Stimulated activated CD4-positive, alpha-beta T cell treated with anti-CD3 and anti-CD28 coated beads, Interleukin-15, amount 100 ng/mL, for 1 hour (primary cell): ENCODE measurements around the gene LY6G5B.

ENCODE experiments used
- DNase-seq, 2 donors: peaks; one replicate each; pipeline ENCODE4 v3.0.0-alpha.2; 2020; ENCODE audit warnings: low read depth in 1 of 2, low spot score in 1 of 2

LY6G5B gene

GRCh38 chr6:31640612-31641011 is 29.2 kb upstream of the LY6G5B start:
- DNase-seq, result no peak

- no peak for DNase-seq
These were observed 28.4 kb upstream of the LY6G5B start for GRCh38 chr6:31641370-31641769.

GRCh38 chr6:31642798-31643570 is 26.8 kb upstream of the LY6G5B start:
- no peak for DNase-seq

- DNase-seq, result no peak
These were observed 25.8 kb upstream of the LY6G5B start for GRCh38 chr6:31643818-31644454.

GRCh38 chr6:31645325-31645724 is 24.5 kb upstream of the LY6G5B start:
- DNase-seq, result no peak

GRCh38 chr6:31651602-31652191 is 18.1 kb upstream of the LY6G5B start:
- DNase-seq, result no peak

- DNase-seq, result peak in 1 of 2 donors; percentile 66
These were observed 16.7 kb upstream of the LY6G5B start for GRCh38 chr6:31652925-31653724.

- DNase-seq, result no peak
These were observed 15.0 kb upstream of the LY6G5B start for GRCh38 chr6:31654574-31655348.

GRCh38 chr6:31655349-31656237 is 14.2 kb upstream of the LY6G5B start, which contains the start of gene APOM:
Gene APOM, plus strand, starts transcription at chr6:31655894. Its CDS starts 73 bp downstream, at chr6:31655967.
- no peak for DNase-seq

GRCh38 chr6:31657406-31658157 is 12.2 kb upstream of the LY6G5B start:
- no peak for DNase-seq

- no peak for DNase-seq
These were observed 11.6 kb upstream of the LY6G5B start for GRCh38 chr6:31658158-31658688.

- DNase-seq, result no peak
These were observed 10.7 kb upstream of the LY6G5B start for GRCh38 chr6:31658983-31659648.

GRCh38 chr6:31659649-31660380 is 10.0 kb upstream of the LY6G5B start:
- no peak for DNase-seq

- peak; percentile 61 to 62 for DNase-seq
These were observed 9.2 kb upstream of the LY6G5B start, which contains the start of gene C6orf47 for GRCh38 chr6:31660381-31661261. Gene C6orf47, minus strand, starts transcription at chr6:31660778. Its CDS starts 831 bp downstream, at chr6:31659947.

- DNase-seq, result no peak
These were observed 8.3 kb upstream of the LY6G5B start for GRCh38 chr6:31661262-31662123.
